Head of caudate nucleus (tissue), 42 donors: ENCODE data around the gene IL1A.

ENCODE experiments used
- DNase-seq, 42 donors: peaks; one replicate each; pipeline versions ENCODE4 v3.0.0 to v3.0.0-alpha.2; 2020 to 2021; ENCODE audit warnings: mixed read lengths in 7 of 42
- intact Hi-C: fragments of 100-400 bp; cut with DNase I; formaldehyde crosslinking; loops from one replicate; pipeline ENCODE4 v1.15.0; 2022

The IL1A gene

GRCh38 chr2:112772911-112773475, 11.3 kb downstream of the IL1A start:
- intact Hi-C loops: no loop called here
- no peak for DNase-seq

DNA sequence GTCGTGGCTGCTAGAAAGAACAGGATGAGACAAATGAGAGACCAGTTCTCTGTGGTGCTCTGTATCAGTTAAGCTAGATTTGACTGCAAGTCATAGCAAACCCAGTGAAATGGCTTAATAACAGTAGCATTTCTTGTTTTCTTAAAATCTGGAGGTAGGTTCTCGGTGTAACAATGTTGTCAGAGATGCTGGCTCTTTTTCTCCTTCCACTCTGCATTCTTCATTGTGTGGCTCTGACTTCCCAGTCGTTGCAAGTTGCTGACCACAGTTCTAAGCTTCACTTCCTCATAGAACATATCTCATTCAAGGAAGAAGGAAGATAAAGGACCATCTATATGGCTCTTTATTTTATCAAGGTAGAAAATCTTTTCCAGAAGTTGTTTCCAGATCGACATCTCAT, 12.0 kb downstream of the IL1A start:
- intact Hi-C loops: no loop called here
- DNase-seq: no peak

DNA sequence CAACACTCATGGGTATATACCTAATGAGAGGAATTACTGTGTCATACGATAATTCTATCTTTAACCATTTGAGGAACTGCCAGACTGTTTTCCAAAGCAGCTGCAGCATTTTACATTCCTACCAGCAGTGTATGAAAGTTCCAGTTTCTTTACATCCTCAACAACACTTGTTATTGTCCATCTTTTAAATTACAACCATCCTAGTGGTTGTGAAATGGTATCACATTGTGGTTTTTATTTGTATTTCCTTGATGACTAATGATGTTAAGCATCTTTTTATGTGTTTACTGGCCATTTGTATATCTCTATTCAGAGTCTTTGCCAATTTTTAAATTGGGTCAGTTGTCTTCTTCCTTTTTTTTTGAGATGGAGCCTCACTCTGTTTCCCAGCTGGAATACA, 15.9 kb downstream of the IL1A start:
- DNase-seq: no peak
- intact Hi-C loops: no loop called here

- no peak for DNase-seq
- intact Hi-C loops: no loop called here
These were observed 16.5 kb downstream of the IL1A start for GRCh38 chr2:112767693-112768330.

DNA sequence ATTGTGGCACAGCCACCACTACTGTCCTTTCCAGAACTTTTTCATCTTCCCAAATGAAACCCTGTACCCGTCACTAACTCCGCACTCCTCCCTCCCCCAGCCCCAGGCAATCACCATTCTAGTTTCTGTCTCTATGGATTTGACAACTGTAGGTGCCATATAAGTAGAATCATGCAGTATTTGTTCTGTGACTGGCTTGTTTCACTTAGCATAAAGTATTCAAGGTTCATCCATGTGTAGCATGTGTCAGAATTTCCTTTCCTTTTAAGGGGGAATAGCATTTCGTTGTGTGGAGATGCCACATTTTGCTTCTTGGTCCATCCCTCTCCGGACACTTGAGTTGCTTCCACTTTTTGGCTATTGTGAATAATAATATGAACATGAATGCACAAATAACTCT, 19.0 kb downstream of the IL1A start:
- intact Hi-C loops: no loop called here
- no peak for DNase-seq

GRCh38 chr2:112764071-112765044, 19.9 kb downstream of the IL1A start, which contains the start of gene CKAP2L:
CKAP2L (minus strand) TSS chr2:112764609; CDS start chr2:112764598, 11 bp downstream.
- intact Hi-C loops: no loop called here
- DNase-seq: peak; percentile 92 to 99 (median 97)

DNA sequence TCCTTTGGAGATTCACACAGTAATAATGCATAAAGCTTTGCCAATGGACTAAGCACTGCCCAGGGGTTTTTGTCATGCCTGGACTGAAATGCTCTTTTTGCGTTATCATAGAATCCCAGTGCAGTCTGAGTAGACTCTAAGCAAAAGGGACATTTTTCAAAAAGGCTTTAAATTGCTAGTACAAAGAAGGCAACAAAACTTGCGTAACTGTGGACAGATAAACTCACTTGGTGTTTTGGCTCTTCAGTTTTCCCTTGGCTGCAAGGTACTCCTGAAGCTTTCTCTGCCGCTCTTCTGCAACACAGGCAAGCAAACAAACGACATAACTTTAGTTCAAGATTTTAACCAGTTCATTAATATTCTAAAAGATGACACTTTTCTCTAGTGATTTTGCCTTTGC, 22.0 kb downstream of the IL1A start:
- intact Hi-C loops: no loop called here
- no peak for DNase-seq

DNA sequence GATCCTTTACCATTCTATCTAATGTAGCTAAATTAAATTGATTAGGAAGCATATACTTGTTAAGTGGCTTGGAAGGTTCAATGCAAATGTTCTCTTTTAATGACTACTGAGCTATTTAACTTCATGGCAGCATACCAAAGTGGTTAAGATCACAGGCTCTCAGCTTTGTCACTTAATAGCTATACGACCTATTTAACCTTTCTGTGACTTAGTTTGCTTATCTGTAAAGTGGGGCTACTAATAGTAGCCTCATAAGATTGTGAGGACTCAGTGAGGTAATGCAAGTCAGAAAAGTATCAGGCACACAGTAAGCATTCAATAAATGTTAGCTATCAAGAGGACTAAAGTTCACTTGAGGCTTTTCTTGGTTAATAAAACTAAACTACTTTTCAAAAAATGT, 24.1 kb downstream of the IL1A start:
- intact Hi-C loops: no loop called here
- no peak for DNase-seq

- intact Hi-C loops: no loop called here
- DNase-seq: no peak
These were observed 25.6 kb downstream of the IL1A start for GRCh38 chr2:112758711-112759110.

- intact Hi-C loops: no loop called here
These were observed 27.0 kb downstream of the IL1A start for GRCh38 chr2:112757265-112757664.

GRCh38 chr2:112756207-112756606, 28.1 kb downstream of the IL1A start:
- no peak for DNase-seq
- intact Hi-C loops: no loop called here

More at GRCh38 chr2:112757265-112757664, 27.0 kb downstream of the IL1A start:
- no peak for DNase-seq

DNA sequence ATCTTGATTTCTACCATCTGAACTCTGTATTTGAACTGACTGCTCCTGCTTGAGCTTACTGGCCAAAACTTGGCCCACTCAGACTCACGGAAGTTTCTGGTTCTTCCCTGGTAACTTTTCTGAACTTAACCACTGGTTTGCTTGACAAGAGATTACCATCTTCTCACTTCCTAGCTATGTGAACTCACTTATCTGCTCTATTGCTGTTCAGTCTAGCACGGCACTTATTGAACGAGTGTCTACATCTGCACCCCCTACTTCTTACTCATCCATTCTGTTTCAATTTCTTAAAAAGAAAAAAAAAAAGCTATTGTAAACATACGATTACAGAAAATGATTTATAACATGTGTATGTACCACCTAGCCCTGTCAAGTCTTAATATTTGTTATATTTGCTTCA, 28.8 kb downstream of the IL1A start:
- intact Hi-C loops: no loop called here
- DNase-seq: no peak

GRCh38 chr2:112754564-112754963, 29.7 kb downstream of the IL1A start:
- intact Hi-C loops: loop anchor here (5.0 kb wide), 1 partner anchor 183 kb away; no protein-coding TSS in a partner anchor
- DNase-seq: no peak

DNA sequence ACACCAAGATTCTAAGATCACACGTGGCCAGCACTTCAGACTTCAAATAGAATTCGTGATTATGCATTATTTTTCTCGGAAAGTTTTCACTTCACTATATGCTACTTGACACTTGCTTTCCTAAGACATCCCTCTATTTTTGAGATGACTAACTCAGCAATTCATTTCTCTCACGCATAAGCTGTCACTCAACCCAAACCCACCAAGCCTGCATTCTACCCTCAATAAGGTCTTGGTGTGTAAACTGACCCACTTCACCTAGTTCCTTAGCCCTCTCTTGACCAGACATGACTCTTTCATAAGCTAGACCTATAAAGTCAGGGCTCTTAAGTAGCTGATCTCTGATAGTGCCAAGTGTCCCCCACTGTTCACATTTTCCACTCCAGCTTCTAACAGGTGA, 31.6 kb downstream of the IL1A start:
- intact Hi-C loops: loop anchor here (5.0 kb wide), 1 partner anchor 185 kb away; no protein-coding TSS in a partner anchor
- no peak for DNase-seq

DNA sequence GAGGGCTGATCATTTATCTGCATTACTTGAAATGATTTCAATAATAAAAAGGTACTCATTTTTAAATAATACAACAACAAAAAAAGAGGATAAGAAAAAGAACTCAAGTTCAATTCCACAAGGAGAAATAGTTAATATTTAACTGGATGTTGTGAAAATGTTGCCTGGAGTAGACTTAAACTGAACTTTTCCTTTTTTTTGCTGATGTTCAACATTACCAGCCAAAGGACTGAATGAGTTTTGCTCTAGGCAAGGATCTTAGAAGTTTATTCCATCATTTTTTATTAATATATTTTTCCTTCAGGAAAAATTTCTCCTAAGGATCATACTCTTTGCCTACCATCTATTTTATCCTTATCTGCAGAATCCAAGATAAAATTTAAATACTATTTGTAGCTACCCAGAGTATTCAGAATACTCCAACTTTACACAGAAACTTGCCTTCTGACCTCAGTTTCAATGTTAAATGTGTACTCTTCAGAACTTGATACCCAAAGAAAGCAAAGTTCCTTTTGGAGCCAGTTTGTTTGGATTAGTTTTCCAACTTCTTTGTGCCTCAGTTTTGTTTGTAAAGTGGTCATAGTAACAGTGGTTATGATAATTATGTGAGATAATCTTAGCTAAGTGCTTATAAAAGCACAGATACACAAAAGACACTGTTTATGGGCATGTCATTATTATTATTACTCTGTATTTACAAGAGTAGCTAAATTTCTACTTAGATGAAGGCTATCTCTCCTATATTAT, 32.7 kb downstream of the IL1A start:
- intact Hi-C loops: loop anchor here (5.0 kb wide), 1 partner anchor 186 kb away; no protein-coding TSS in a partner anchor

DNA sequence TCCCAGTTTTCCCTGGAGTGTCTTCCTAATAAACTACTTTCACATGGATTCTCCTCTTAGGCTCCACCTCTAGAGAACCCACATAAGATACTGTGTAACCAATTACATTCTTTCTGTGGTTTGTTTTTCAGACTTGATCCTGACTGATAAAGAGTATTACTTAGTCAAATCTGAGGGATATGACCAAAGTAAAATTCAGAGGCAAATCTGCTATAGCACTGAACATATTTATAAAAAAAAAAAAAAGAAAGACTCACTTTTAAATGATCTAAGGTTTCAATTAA, 33.8 kb downstream of the IL1A start:
- intact Hi-C loops: loop anchor here (5.0 kb wide), 1 partner anchor 187 kb away; no protein-coding TSS in a partner anchor
- DNase-seq: no peak

More for the DNA sequence above, 32.7 kb downstream of the IL1A start:
- no peak for DNase-seq

- peak; percentile 60 to 92 (median 84) for DNase-seq
- intact Hi-C loops: loop anchor here (5.0 kb wide), 2 partner anchors 137 to 187 kb away; no protein-coding TSS in a partner anchor
These were observed 34.3 kb downstream of the IL1A start for GRCh38 chr2:112749755-112750559.

DNA sequence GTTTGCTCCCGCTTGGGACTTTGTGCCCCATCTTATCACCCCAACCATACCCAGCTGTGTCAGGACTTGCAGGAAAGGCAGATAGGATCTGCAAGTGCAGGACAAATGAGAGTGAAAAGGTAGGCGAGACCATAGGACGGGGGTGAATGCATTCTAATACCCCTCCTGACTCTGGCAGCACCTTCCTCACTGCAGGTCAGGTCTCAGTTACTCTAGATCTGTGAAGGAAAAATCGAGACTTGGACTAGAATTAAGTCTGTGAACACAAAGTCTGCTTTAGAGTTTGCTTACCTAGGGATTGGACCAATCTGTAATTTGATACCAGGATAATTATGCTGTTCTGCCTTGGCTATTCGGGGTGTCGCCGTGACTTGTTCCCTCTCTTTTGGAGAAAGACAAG, 43.8 kb downstream of the IL1A start:
- no peak for DNase-seq
- intact Hi-C loops: no loop called here
